ENCODE measurements around the gene NFATC2. TPM values are rescaled to one million over a fixed set of nuclear protein-coding genes. Genes with fewer than 3 reads are reported as not detected.
A peak's percentile ranks its signal among the peaks of the same experiment; 100 is the strongest.

The NFATC2 gene
- total RNA-seq, 1 experiment from 2014 or later = 0.07 TPM

- BruUV-seq (replicated peaks) = no TSS peak
- Mint-ChIP-seq H3K36me3 (ENCODE audit: insufficient read depth, unreplicated experiment) (no peaks in the 10 kb centered on the region), H3K4me3 (ENCODE audit: unreplicated experiment) (no peak overlapping the region), H3K4me1 (ENCODE audit: insufficient read depth, unreplicated experiment) (no peaks in the 10 kb centered on the region), H3K27ac (ENCODE audit: low read depth, unreplicated experiment) (no peak overlapping the region), H3K27me3 (ENCODE audit: insufficient read depth, unreplicated experiment) (peaks cover 13% of the 10 kb centered on the region), H3K9me3 (ENCODE audit: unreplicated experiment) (no peaks in the 10 kb centered on the region)
- TF ChIP-seq CTCF (IDR thresholded peaks at IDR 0.05; ENCODE audit: unreplicated experiment) = no peak
- intact Hi-C loops (cut with micrococcal nuclease) = no loop called here
- peak; percentile 53 for DNase-seq (ENCODE audit: unreplicated experiment)
- CTCF ChIA-PET = interaction anchor here (0.7 kb wide), 1 partner anchor 86 kb away, joined by 4 read pairs; no protein-coding TSS in a partner anchor
- POLR2A ChIA-PET = interaction anchor here (0.6 kb wide), 1 partner anchor 125 kb away, joined by 3 read pairs; no protein-coding TSS in a partner anchor
Measured at GRCh38 chr20:51500311-51500710, 42.2 kb downstream of the NFATC2 start.

- H3K27me3 Mint-ChIP-seq (ENCODE audit: insufficient read depth, unreplicated experiment) = peaks cover 23% of the 10 kb centered on the region
- H3K27ac Mint-ChIP-seq (ENCODE audit: low read depth, unreplicated experiment) = no peak overlapping the region
- ChIA-PET POLR2A (interaction anchor here (1.4 kb wide), 1 partner anchor 9 kb away, joined by 3 read pairs; no protein-coding TSS in a partner anchor), CTCF (no interaction called here)
- no peak overlapping the region for H3K4me3 Mint-ChIP-seq (ENCODE audit: unreplicated experiment)
- no TSS peak for BruUV-seq (replicated peaks)
- intact Hi-C loops (cut with micrococcal nuclease) = no loop called here
- no peaks in the 10 kb centered on the region for H3K4me1 Mint-ChIP-seq (ENCODE audit: insufficient read depth, unreplicated experiment)
- DNase-seq (ENCODE audit: unreplicated experiment) = no peak
- H3K36me3 Mint-ChIP-seq (ENCODE audit: insufficient read depth, unreplicated experiment) = no peaks in the 10 kb centered on the region
- no peaks in the 10 kb centered on the region for H3K9me3 Mint-ChIP-seq (ENCODE audit: unreplicated experiment)
- no peak for TF ChIP-seq CTCF (IDR thresholded peaks at IDR 0.05; ENCODE audit: unreplicated experiment)
Measured at GRCh38 chr20:51498765-51499540, 43.6 kb downstream of the NFATC2 start.

DNA sequence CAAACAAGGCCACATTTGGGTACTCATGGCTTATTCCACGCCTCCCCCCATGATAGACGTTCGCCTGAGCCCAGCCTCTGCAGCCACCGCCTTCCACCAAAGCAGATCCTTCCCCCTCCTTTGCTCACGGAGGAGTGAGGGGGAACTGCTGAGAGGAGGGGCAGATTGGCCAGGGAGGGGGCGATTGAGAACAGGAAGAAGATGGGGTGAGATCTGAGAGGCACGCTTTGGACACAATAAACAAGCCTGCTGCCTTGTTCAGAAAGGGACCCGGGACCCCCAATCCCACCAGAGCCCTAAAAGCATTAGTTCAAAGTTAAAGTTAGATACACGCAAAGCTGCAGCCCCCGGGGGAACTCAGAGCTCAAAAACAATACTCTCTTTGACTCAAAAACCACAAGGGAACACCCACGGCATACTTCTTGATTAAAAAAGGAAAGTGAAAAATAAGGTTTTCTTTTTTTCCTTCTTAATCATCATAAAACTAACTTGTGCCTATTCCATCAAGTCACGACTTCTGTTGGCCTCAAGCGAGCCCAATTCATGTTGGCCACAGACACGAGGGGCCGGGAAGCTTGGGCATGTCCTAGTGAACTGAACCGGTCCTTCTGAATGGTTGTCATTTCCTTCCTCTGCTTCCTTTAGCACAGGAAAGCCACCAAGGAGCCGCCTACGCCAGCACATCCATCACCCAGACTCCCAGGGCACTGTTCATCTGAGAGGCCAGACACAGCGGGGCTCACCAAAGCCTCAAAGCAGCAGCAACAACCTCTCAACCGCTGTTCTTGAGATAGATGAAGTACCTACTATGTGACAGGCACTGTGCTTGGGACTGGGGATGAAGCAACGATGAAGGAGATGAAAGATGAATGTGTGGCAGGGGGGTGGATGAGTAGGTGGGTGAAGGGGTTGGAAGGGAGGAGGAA lies 44.7 kb downstream of the NFATC2 start:
- intact Hi-C loops (cut with micrococcal nuclease) = no loop called here
- no peaks in the 10 kb centered on the region for H3K9me3 Mint-ChIP-seq (ENCODE audit: unreplicated experiment)
- H3K27ac Mint-ChIP-seq (ENCODE audit: low read depth, unreplicated experiment) = no peak overlapping the region
- BruUV-seq (replicated peaks) = no TSS peak
- H3K4me1 Mint-ChIP-seq (ENCODE audit: insufficient read depth, unreplicated experiment) = no peaks in the 10 kb centered on the region
- TF ChIP-seq CTCF (IDR thresholded peaks at IDR 0.05; ENCODE audit: unreplicated experiment) = no peak
- CTCF ChIA-PET = no interaction called here
- no peak overlapping the region for H3K4me3 Mint-ChIP-seq (ENCODE audit: unreplicated experiment)
- DNase-seq (ENCODE audit: unreplicated experiment) = no peak
- no peaks in the 10 kb centered on the region for H3K36me3 Mint-ChIP-seq (ENCODE audit: insufficient read depth, unreplicated experiment)
- peaks cover 24% of the 10 kb centered on the region for H3K27me3 Mint-ChIP-seq (ENCODE audit: insufficient read depth, unreplicated experiment)
- POLR2A ChIA-PET = interaction anchor here (1.4 kb wide), 1 partner anchor 8 kb away, joined by 3 read pairs; no protein-coding TSS in a partner anchor

- no peak for TF ChIP-seq CTCF (IDR thresholded peaks at IDR 0.05; ENCODE audit: unreplicated experiment)
- Mint-ChIP-seq H3K27me3 (ENCODE audit: insufficient read depth, unreplicated experiment) (peaks cover 24% of the 10 kb centered on the region), H3K36me3 (ENCODE audit: insufficient read depth, unreplicated experiment) (peaks cover 1% of the 10 kb centered on the region), H3K27ac (ENCODE audit: low read depth, unreplicated experiment) (no peak overlapping the region), H3K4me1 (ENCODE audit: insufficient read depth, unreplicated experiment) (no peaks in the 10 kb centered on the region), H3K9me3 (ENCODE audit: unreplicated experiment) (no peaks in the 10 kb centered on the region), H3K4me3 (ENCODE audit: unreplicated experiment) (no peak overlapping the region)
- CTCF ChIA-PET = interaction anchor here (0.6 kb wide), 3 partner anchors 10 to 67 kb away, joined by 3 read pairs; no protein-coding TSS in a partner anchor
- POLR2A ChIA-PET = no interaction called here
- no peak for DNase-seq (ENCODE audit: unreplicated experiment)
- intact Hi-C loops (cut with micrococcal nuclease) = no loop called here
- BruUV-seq (replicated peaks) = no TSS peak
Measured at GRCh38 chr20:51496964-51497363, 45.6 kb downstream of the NFATC2 start.
